WTC11 (cell line): ENCODE results near the gene SLC66A2. TPM values are rescaled to one million over a fixed set of nuclear protein-coding genes. Genes with fewer than 3 reads are reported as not detected.

ENCODE experiments used
- ATAC-seq: fragments of 200-7000 bp; cut with Tn5 transposase; 2 replicates; pipeline ENCODE4 v1.10.0; 2021; ENCODE audit warnings: mild to moderate bottlenecking, moderate library complexity
- CTCF ChIA-PET: fragments of 300-600 bp; sonication (Branson Sonifier 250); formaldehyde crosslinking; loops from one replicate; lab custom pipeline; 2021; ENCODE audit warnings: antibody characterized with exemption; lab: Charles Lee
- POLR2A ChIA-PET: fragments of 350-600 bp; sonication (Branson Sonifier 250); formaldehyde crosslinking; loops from one replicate; lab custom pipeline; 2021; ENCODE audit warnings: antibody characterized with exemption; lab: Charles Lee
- DNase-seq: peaks from one replicate; pipeline ENCODE4 v3.0.0; 2021; ENCODE audit warnings: low spot score
- H3K27ac Mint-ChIP-seq: 2 replicates; pipeline ENCODE4 v1.8.0; 2021; ENCODE audit warnings: mixed read lengths
- H3K27me3 Mint-ChIP-seq: 2 replicates; pipeline ENCODE4 v1.8.0; 2021; ENCODE audit warnings: low read depth, mild to moderate bottlenecking, moderate library complexity, mixed read lengths
- H3K36me3 Mint-ChIP-seq: 2 replicates; pipeline ENCODE4 v1.8.0; 2021; ENCODE audit warnings: mixed read lengths
- H3K4me1 Mint-ChIP-seq: 2 replicates; pipeline ENCODE4 v1.8.0; 2022; ENCODE audit warnings: mixed read lengths
- H3K4me3 Mint-ChIP-seq: 2 replicates; pipeline ENCODE4 v1.8.0; 2021; ENCODE audit warnings: mild to moderate bottlenecking, moderate library complexity, mixed read lengths
- H3K9me3 Mint-ChIP-seq: 2 replicates; pipeline ENCODE4 v1.8.0; 2021; ENCODE audit warnings: mixed read lengths
- ATF3 ChIP-seq: sonication (generic); formaldehyde crosslinking; conservative IDR thresholded peaks from 2 replicates; pipeline ENCODE4 v1.8.1; 2022; ENCODE audit warnings: mild to moderate bottlenecking, missing genetic modification reagents
- ATF6 ChIP-seq: sonication (generic); formaldehyde crosslinking; IDR thresholded peaks from 2 replicates; pipeline ENCODE4 v1.8.1; 2023; ENCODE audit warnings: mild to moderate bottlenecking, missing genetic modification reagents
- CREB1 ChIP-seq: sonication (generic); formaldehyde crosslinking; IDR thresholded peaks from 2 replicates; pipeline ENCODE4 v1.8.0; 2023; ENCODE audit warnings: mild to moderate bottlenecking, missing genetic modification reagents
- CREM ChIP-seq: sonication (generic); formaldehyde crosslinking; IDR thresholded peaks from 2 replicates; pipeline ENCODE4 v1.8.1; 2022; ENCODE audit warnings: mild to moderate bottlenecking, missing genetic modification reagents, moderate library complexity
- E2F5 ChIP-seq: sonication (generic); formaldehyde crosslinking; IDR thresholded peaks from 2 replicates; pipeline ENCODE4 v1.8.1; 2022; ENCODE audit warnings: mild to moderate bottlenecking, moderate library complexity, missing genetic modification reagents
- FOXP4 ChIP-seq: sonication (generic); formaldehyde crosslinking; IDR thresholded peaks from 2 replicates; pipeline ENCODE4 v1.8.0; 2022; ENCODE audit warnings: mild to moderate bottlenecking, missing genetic modification reagents
- GABPB1 ChIP-seq: sonication (generic); formaldehyde crosslinking; IDR thresholded peaks from 2 replicates; pipeline ENCODE4 v1.8.1; 2023; ENCODE audit warnings: mild to moderate bottlenecking, missing genetic modification reagents
- GRHL2 ChIP-seq: fragments of 250-450 bp; sonication (Bioruptor Pico); IDR thresholded peaks from 2 replicates; pipeline ENCODE4 v1.8.0; 2022; ENCODE audit warnings: mild to moderate bottlenecking, moderate library complexity; ENCODE audit not compliant: insufficient replicate concordance, severe bottlenecking
- GTF2I ChIP-seq: fragments of 250-450 bp; sonication (Bioruptor Pico); conservative IDR thresholded peaks from 2 replicates; pipeline ENCODE4 v1.4.0; 2021; ENCODE audit warnings: mild to moderate bottlenecking
- HMGA2 ChIP-seq: fragments of 250-450 bp; sonication (Bioruptor Pico); IDR thresholded peaks from 2 replicates; pipeline ENCODE4 v1.4.0; 2021; ENCODE audit warnings: mild to moderate bottlenecking, moderate library complexity
- HMGXB4 ChIP-seq: sonication (generic); formaldehyde crosslinking; IDR thresholded peaks from 2 replicates; pipeline ENCODE4 v1.8.1; 2023; ENCODE audit warnings: mild to moderate bottlenecking, moderate library complexity, missing genetic modification reagents
- IRF2 ChIP-seq: sonication (generic); formaldehyde crosslinking; IDR thresholded peaks from 2 replicates; pipeline ENCODE4 v1.8.0; 2022; ENCODE audit warnings: low read depth, missing genetic modification reagents, borderline replicate concordance
- JAZF1 ChIP-seq: fragments of 250-450 bp; sonication (Bioruptor Pico); IDR thresholded peaks from 2 replicates; pipeline ENCODE4 v1.9.0; 2021; ENCODE audit warnings: moderate library complexity, mild to moderate bottlenecking, inconsistent platforms
- JUN ChIP-seq: sonication (generic); formaldehyde crosslinking; IDR thresholded peaks from 2 replicates; pipeline ENCODE4 v1.8.0; 2023; ENCODE audit warnings: mild to moderate bottlenecking, missing genetic modification reagents
- KAT7 ChIP-seq: sonication (generic); formaldehyde crosslinking; IDR thresholded peaks from 2 replicates; pipeline ENCODE4 v1.8.1; 2023; ENCODE audit warnings: missing genetic modification reagents, mild to moderate bottlenecking, borderline replicate concordance
- PRRX2 ChIP-seq: fragments of 250-450 bp; sonication (Bioruptor Pico); IDR thresholded peaks from 2 replicates; pipeline ENCODE4 v1.8.0; 2021; ENCODE audit warnings: mild to moderate bottlenecking
- RELA ChIP-seq: sonication (generic); formaldehyde crosslinking; IDR thresholded peaks from 2 replicates; pipeline ENCODE4 v1.8.1; 2022; ENCODE audit warnings: missing genetic modification reagents, mild to moderate bottlenecking, borderline replicate concordance
- SOX15 ChIP-seq: fragments of 250-450 bp; sonication (Bioruptor Pico); IDR thresholded peaks from 2 replicates; pipeline ENCODE4 v1.9.0; 2021; ENCODE audit warnings: mild to moderate bottlenecking
- STAT6 ChIP-seq: sonication (generic); formaldehyde crosslinking; conservative IDR thresholded peaks from 2 replicates; pipeline ENCODE4 v1.8.1; 2023; ENCODE audit warnings: mild to moderate bottlenecking, low read depth, missing genetic modification reagents, moderate library complexity
- TEAD1 ChIP-seq: sonication (generic); formaldehyde crosslinking; IDR thresholded peaks from 2 replicates; pipeline ENCODE4 v1.8.0; 2022; ENCODE audit warnings: mild to moderate bottlenecking, missing genetic modification reagents
- TP53 ChIP-seq: sonication (generic); formaldehyde crosslinking; IDR thresholded peaks from 2 replicates; pipeline ENCODE4 v1.8.1; 2023; ENCODE audit warnings: mild to moderate bottlenecking, missing genetic modification reagents
- ZBTB21 ChIP-seq: sonication (generic); formaldehyde crosslinking; IDR thresholded peaks from 2 replicates; pipeline ENCODE4 v1.8.1; 2023; ENCODE audit warnings: mild to moderate bottlenecking, missing genetic modification reagents, borderline replicate concordance
- ZNF219 ChIP-seq: sonication (generic); formaldehyde crosslinking; IDR thresholded peaks from 2 replicates; pipeline ENCODE4 v1.8.0; 2023; ENCODE audit warnings: missing genetic modification reagents, mild to moderate bottlenecking, borderline replicate concordance
- ZNF317 ChIP-seq: sonication (generic); formaldehyde crosslinking; IDR thresholded peaks from 2 replicates; pipeline ENCODE4 v1.8.1; 2023; ENCODE audit warnings: low read depth, mild to moderate bottlenecking, moderate library complexity, missing genetic modification reagents, borderline replicate concordance
- ZNF416 ChIP-seq: fragments of 250-450 bp; sonication (Bioruptor Pico); IDR thresholded peaks from 2 replicates; pipeline ENCODE4 v1.9.0; 2021; ENCODE audit warnings: mild to moderate bottlenecking, inconsistent platforms
- total RNA-seq: library from RNA; stranded (reverse); gene quantifications from 3 replicates; pipeline ENCODE4 v1.2.3, GENCODE V29; 2021

SLC66A2 gene
- total RNA-seq, 1 experiment from 2014 or later, result 20.9 TPM

- ChIA-PET POLR2A (no interaction called here), CTCF (interaction anchor here (0.8 kb wide), 1 partner anchor 50 kb away, joined by 3 read pairs; no protein-coding TSS in a partner anchor)
- Mint-ChIP-seq H3K36me3 (no peaks in the 10 kb centered on the region), H3K4me1 (no peaks in the 10 kb centered on the region), H3K27me3 (no peaks in the 10 kb centered on the region), H3K4me3 (no peak overlapping the region), H3K9me3 (peaks cover 3% of the 10 kb centered on the region; the same call in 1 of the 2 replicates), H3K27ac (no peak overlapping the region)
- TF ChIP-seq E2F5 (CRISPR knock-in tag) (no peak), TEAD1 (CRISPR knock-in tag) (no peak), ZBTB21 (no peak), ZNF219 (CRISPR knock-in tag) (no peak), JUN (CRISPR knock-in tag) (no peak), JAZF1 (CRISPR knock-in tag) (no peak), GRHL2 (CRISPR knock-in tag) (no peak), KAT7 (no peak), SOX15 (CRISPR knock-in tag) (no peak), ATF3 (CRISPR knock-in tag) (no peak)
- no peak for ATAC-seq
- DNase-seq, result no peak
Observed at GRCh38 chr18:79883461-79884293, 67.8 kb downstream of the SLC66A2 start.

GRCh38 chr18:79882522-79883241 is 68.8 kb downstream of the SLC66A2 start:
- Mint-ChIP-seq H3K9me3 (no peaks in the 10 kb centered on the region), H3K4me1 (no peaks in the 10 kb centered on the region), H3K36me3 (no peaks in the 10 kb centered on the region), H3K27me3 (no peaks in the 10 kb centered on the region), H3K4me3 (no peak overlapping the region), H3K27ac (no peak overlapping the region)
- ChIA-PET CTCF (no interaction called here), POLR2A (no interaction called here)
- no peak for ATAC-seq
- no peak for DNase-seq
- TF ChIP-seq GABPB1 (no peak), HMGXB4 (no peak), GRHL2 (CRISPR knock-in tag) (no peak), JUN (CRISPR knock-in tag) (no peak), CREB1 (CRISPR knock-in tag) (no peak), FOXP4 (CRISPR knock-in tag) (no peak), STAT6 (CRISPR knock-in tag) (no peak), IRF2 (CRISPR knock-in tag) (no peak), ATF6 (CRISPR knock-in tag) (no peak), ZNF317 (CRISPR knock-in tag) (no peak), RELA (CRISPR knock-in tag) (no peak), GTF2I (CRISPR knock-in tag) (no peak), TP53 (CRISPR knock-in tag) (no peak), KAT7 (no peak), CREM (CRISPR knock-in tag) (no peak), HMGA2 (CRISPR knock-in tag) (no peak), PRRX2 (no peak), ZNF416 (CRISPR knock-in tag) (no peak)
